NCI-H1048 (cell line): Measurements from ENCODE around the gene DDT.
"Not testable (repeated sequence)": the region's sequence is repeated elsewhere in the genome, so short reads cannot be mapped to it uniquely, and the experiment has no call there.

Source experiments
- DNase-seq: peaks from one replicate; lab custom pipeline; 2025; lab: John Stamatoyannopoulos, UW

DDT gene

GRCh38 chr22:23989583-23990244 is 15.5 kb upstream of the DDT start:
- not testable (repeated sequence) for DNase-seq

GRCh38 chr22:23986538-23987178 is 12.4 kb upstream of the DDT start:
- not testable (repeated sequence) for DNase-seq

GRCh38 chr22:23986089-23986488 is 11.8 kb upstream of the DDT start:
- not testable (repeated sequence) for DNase-seq

- no peak for DNase-seq
Observed at GRCh38 chr22:23984430-23984829, 10.2 kb upstream of the DDT start.

- not testable (repeated sequence) for DNase-seq
Observed at GRCh38 chr22:23980567-23980966, 6.3 kb upstream of the DDT start.

GRCh38 chr22:23979557-23980240 is 5.5 kb upstream of the DDT start, which contains the start of gene GSTT2:
GSTT2 (plus strand) TSS chr22:23980134.
- DNase-seq, result not testable (repeated sequence)

- not testable (repeated sequence) for DNase-seq
Observed at GRCh38 chr22:23977304-23977703, 3.1 kb upstream of the DDT start.

- not testable (repeated sequence) for DNase-seq
Observed at GRCh38 chr22:23974836-23975352, 653 bp upstream of the DDT start.

GRCh38 chr22:23971927-23972326 is 2.3 kb downstream of the DDT start:
- DNase-seq, result not testable (repeated sequence)

- no peak for DNase-seq
Observed at GRCh38 chr22:23970816-23971486, 3.3 kb downstream of the DDT start.

- DNase-seq, result no peak
Observed at GRCh38 chr22:23970201-23970641, 4.0 kb downstream of the DDT start.

GRCh38 chr22:23969071-23969470 is 5.2 kb downstream of the DDT start:
- no peak for DNase-seq

- DNase-seq, result not testable (repeated sequence)
Observed at GRCh38 chr22:23966568-23966967, 7.7 kb downstream of the DDT start, which contains the start of gene DDTL. DDTL (plus strand) TSS chr22:23966888; CDS start chr22:23966915, 27 bp downstream.

GRCh38 chr22:23966094-23966493 is 8.1 kb downstream of the DDT start:
- not testable (repeated sequence) for DNase-seq

GRCh38 chr22:23961084-23961771 is 13.0 kb downstream of the DDT start, which contains the start of gene GSTT2B:
GSTT2B (minus strand) TSS chr22:23961195; CDS start chr22:23961131, 64 bp downstream.
- DNase-seq, result not testable (repeated sequence)

GRCh38 chr22:23956301-23956900 is 17.8 kb downstream of the DDT start:
- not testable (repeated sequence) for DNase-seq

GRCh38 chr22:23955886-23956285 is 18.4 kb downstream of the DDT start:
- not testable (repeated sequence) for DNase-seq

- DNase-seq, result not testable (repeated sequence)
Observed at GRCh38 chr22:23954991-23955305, 19.3 kb downstream of the DDT start.

- DNase-seq, result not testable (repeated sequence)
Observed at GRCh38 chr22:23954193-23954990, 19.8 kb downstream of the DDT start.

- not testable (repeated sequence) for DNase-seq
Observed at GRCh38 chr22:23953485-23953884, 20.8 kb downstream of the DDT start.
